HFF-Myc (cell line): ENCODE results near the gene ITPKC.

ENCODE experiments used
- DNase-seq: peaks from one replicate; pipeline ENCODE4 v3.0.0-alpha.2; 2011; ENCODE audit warnings: low read depth; ENCODE audit errors: extremely low read depth
- H3K4me3 ChIP-seq: replicated peaks from 2 replicates; pipeline ENCODE4 v1.5.1; 2011; ENCODE audit warnings: low read depth, mild to moderate bottlenecking, control low read depth, low read length
- TF ChIP-seq, protein P1 (sequence below): IDR thresholded peaks from 2 replicates; pipeline ENCODE4 v1.5.1; 2012; ENCODE audit warnings: mild to moderate bottlenecking, low read depth, low read length, control low read depth; ENCODE audit errors: missing control alignments

Gene ITPKC

DNA sequence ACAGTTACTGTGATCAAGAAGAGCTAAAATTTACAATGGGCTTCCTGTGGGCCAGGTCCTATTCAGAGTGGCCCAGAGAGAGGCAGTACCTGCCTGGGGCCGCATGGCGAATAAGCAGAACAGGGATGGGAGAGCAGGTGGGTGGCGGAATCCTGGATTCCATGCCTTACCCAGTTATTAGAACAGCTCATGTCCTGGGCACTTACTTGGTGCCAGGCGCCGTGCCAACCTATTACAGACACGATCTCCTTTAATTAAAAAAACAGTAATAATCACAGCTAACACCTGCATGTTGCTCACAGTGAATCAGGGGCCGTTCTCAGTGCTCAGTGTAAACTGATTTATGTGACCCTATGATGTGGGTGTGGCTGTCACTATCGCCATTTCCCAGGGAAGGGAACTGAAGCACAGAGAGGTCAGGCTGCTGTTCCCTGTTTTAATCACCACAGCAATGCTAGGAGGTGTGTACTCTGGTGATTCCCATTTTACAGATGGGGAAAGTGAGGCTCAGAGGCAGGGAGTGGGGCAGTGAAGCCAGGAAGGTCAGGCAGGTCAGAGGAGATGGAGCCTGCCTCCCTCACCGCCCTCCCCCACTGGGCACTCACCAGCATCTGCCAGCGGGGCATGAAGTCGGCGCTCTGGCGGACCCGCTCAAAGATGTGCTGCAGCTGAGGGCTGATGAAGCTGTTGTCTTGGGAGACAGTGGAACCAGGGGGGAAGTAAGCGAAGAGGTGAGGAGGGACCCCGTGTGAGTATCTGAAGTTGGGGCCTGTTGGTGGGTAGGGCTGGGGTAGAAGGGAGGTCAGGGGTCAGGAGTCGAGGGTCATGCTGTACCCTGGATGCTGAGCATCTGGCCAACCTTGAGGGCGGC is 12.2 kb upstream of the ITPKC start:
- no peak for DNase-seq
- H3K4me3 ChIP-seq: no peak overlapping the region
- TF ChIP-seq, protein P1, sequence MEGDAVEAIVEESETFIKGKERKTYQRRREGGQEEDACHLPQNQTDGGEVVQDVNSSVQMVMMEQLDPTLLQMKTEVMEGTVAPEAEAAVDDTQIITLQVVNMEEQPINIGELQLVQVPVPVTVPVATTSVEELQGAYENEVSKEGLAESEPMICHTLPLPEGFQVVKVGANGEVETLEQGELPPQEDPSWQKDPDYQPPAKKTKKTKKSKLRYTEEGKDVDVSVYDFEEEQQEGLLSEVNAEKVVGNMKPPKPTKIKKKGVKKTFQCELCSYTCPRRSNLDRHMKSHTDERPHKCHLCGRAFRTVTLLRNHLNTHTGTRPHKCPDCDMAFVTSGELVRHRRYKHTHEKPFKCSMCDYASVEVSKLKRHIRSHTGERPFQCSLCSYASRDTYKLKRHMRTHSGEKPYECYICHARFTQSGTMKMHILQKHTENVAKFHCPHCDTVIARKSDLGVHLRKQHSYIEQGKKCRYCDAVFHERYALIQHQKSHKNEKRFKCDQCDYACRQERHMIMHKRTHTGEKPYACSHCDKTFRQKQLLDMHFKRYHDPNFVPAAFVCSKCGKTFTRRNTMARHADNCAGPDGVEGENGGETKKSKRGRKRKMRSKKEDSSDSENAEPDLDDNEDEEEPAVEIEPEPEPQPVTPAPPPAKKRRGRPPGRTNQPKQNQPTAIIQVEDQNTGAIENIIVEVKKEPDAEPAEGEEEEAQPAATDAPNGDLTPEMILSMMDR: no peak

DNA sequence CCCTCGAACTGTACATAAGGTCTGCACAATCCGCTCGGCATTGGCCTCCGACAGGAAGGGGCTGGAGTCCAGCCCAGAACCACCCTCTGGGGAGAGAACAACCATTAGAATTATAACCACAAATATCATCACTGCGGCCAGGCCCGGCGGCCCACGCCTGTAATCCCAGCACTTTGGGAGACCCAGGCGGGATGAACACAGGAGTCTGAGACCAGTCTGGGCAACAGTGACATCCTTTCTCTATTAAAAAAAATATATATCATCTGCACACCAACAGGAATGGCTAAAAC is 11.6 kb upstream of the ITPKC start:
- TF ChIP-seq, protein P1: no peak

GRCh38 chr19:40705950-40706619 is 10.8 kb upstream of the ITPKC start:
- DNase-seq: no peak
- TF ChIP-seq, protein P1: no peak
- H3K4me3 ChIP-seq: no peak overlapping the region

More for the DNA sequence above, 11.6 kb upstream of the ITPKC start:
- H3K4me3 ChIP-seq: no peak overlapping the region
- no peak for DNase-seq

DNA sequence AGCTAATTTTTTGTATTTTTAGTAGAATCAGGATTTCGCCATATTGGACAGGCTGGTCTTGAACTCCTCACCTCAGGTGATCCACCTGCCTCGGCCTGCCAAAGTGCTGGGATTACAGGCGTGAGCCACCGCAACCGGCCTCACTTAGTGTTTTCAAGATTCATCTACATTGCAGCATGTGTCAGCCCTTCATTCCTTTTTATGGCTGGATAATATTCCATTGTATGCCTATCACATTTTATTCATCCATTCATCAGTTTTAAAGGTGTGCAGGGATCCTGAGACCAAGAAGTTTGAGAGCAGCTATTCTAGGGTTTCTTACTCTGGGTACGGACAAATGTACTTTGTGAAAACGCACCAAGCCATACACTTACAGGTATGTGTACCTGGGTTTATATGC is 9.3 kb upstream of the ITPKC start:
- TF ChIP-seq, protein P1: no peak
- no peak overlapping the region for H3K4me3 ChIP-seq
- no peak for DNase-seq

DNA sequence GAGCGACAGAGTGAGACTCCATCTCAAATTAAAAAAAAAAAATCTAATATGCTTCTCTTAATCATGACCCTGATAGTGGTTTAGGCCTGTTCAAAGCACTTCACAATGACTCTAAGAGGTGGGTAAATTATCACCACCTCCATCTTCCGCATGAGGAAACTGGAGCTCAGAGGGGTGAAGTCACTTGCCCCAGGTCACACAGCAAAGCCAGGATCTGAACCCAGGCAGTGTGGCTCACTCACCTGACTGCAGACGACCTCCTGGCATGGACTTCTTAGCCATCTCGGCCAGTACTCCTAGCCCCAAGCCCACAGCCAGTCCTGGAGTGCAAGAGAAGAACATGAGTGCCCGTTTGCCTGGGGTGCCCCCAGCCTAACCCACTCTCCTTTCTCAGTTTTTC is 7.1 kb upstream of the ITPKC start:
- no peak overlapping the region for H3K4me3 ChIP-seq
- no peak for DNase-seq
- TF ChIP-seq, protein P1: no peak

DNA sequence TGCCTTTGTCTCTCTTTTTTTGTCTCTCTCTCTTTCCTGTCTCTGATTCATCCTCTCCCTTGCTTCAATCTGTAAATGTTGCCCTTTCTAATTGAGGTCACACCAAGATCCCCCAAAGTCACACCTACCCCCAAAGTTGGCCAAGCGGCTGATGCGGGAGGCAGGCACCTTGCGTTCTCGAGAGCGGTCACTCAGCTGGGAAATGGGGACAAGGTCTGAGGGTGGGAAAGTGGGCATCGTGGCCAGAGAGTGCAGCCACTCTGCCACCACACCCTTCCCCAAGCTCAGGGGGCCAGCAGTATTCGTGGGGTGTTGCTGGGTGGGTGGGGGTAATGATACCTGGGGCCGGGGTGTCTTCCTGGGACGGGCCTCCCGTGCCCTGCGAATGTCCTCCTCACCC is 3.0 kb upstream of the ITPKC start:
- TF ChIP-seq, protein P1: no peak
- H3K4me3 ChIP-seq: peak overlapping the region; percentile 52
- DNase-seq: no peak
